ENCODE data around the gene ATP5PD. TPM values are rescaled to one million over a fixed set of nuclear protein-coding genes. Genes with fewer than 3 reads are reported as not detected.

ATP5PD gene
- 100 to 1,000 TPM; 181 to 366 (median 314) TPM for polyA plus RNA-seq (ENCODE audit: insufficient read length in 4 of 4)

DNA sequence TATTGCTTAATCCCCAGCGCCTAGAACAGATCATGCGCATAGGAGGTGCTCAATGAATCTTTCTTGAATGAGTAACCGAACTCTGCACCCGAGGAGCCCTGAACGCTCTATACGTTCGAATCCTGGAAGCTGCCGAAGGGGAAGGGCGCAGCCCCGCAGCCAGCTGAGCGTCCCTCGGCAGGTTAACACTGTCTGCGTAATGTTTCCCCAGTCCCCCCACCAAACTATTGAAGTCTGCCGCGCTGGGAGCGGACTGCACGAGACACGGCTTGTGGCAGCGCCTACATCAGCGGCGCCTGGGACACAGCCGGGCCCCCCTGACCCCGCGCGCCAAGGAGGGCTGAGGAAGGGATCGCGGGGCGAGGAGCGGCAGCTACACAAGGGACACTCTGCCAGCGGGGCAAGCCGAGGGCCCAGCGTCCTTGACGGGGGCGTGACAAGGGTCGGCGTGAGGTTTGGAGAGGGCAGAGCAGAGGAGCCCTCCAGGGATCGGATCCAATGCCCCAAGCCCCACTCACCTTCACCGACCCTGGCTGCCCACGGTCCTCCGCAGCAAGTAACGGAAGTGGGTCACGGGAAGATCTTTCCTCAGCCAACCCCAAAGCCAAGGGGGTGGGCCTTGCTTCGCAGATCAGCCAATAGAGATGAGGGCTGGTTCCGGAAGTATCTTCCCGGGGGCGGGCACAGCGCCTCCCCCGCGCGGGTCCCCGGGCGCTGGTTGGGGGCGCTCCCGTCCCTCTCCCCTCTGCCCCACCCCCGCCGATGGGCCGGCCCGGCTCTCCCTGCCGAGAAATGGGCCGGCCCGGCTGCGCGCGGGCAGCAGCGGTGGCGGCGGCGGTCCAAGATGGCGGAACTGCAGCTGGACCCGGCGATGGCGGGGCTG is at the start of gene ATP5PD, which contains the start of gene KCTD2:
TSS of gene ATP5PD (minus strand) at position 563 of the 883 bp plus-strand sequence. CDS start 4,319 bp downstream, outside the sequence.
TSS of gene KCTD2 (plus strand) at position 819 of the 883 bp plus-strand sequence. CDS start at position 845, 26 bp downstream.
- DNase-seq (ENCODE audit: low read depth in 4 of 4, low spot score in 3 of 4), result peak; percentile 89 to 93 (median 90)

DNA sequence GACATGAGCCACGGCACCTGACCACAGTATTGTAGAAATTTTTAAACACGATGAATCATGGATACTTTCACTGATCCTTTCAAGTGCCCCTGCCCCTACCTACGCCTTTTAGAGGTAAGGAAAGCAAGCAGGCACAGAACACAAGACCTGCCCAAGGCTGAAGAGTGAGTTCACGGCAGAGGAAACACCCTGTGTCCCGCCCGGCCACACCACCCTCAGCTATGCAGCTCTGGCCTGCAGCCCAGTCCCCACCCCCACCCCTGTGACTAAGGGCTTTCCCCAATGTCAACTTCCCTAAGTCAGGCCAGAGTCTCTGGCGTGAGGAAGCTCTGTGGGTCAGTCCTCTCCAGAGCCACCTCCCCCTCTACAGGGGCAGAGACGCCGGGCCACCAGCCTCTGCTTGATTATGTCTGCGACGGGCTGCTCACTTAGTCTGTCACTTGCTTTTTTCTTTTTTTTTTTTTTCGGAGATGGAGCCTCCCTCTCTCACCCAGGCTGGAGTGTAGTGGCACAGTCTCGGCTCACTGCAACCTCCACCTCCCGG is 49.4 kb upstream of the ATP5PD start:
- no peak for DNase-seq (ENCODE audit: low read depth in 4 of 4, low spot score in 3 of 4)

DNA sequence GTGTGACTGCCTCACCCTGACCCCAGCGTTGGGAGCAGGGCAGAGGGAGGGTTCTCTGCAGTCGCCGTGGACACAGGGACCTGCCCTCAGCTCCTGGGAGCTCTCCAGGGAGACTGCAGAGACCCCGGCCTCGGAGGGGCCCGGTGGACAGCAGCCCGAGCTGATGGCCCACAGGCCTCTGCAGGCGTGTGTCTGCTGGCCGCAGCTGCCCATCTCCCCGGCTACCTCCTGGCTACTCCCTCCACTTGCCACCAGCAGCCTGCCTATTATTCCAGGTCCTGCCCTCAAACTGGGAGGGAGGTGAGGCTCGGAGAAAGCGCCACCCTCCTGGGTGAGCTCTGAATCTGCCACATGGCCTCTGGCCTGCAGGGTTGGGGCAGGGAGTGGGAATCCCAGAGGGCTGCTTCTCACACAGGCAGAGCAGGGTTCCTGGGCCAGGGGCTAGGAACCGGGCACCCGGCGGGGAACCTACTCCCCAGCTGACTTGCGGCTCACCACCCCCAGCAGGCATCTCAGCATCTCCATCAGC is 48.2 kb upstream of the ATP5PD start:
- DNase-seq (ENCODE audit: low read depth in 4 of 4, low spot score in 3 of 4), result no peak

DNA sequence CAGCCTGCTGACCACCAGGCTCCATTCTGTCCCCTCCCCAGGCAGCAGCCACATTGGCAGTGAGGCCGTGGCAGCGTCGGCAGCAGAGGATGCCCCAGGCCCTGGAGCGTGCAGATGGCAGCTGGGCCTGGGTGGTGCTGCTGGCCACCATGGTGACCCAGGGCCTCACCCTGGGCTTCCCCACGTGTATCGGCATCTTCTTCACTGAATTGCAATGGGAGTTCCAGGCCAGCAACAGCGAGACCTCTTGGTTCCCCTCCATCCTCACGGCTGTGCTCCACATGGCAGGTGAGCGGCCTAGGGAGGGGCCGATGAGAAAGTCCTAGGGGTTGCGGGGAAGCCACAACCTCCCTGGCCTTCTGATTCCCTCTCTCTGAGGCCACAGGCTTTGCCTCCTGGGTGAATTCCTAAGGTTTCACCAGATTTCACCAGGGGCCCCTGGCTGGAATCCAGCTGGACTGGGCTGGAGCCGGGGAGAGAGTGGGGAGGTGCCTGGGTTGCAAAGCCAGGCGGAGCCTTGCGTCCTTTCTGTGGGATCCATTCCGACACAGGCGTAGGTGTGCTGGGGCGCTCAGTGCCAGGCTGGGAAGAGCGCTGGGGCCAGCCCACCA is 46.9 kb upstream of the ATP5PD start:
- DNase-seq (ENCODE audit: low read depth in 4 of 4, low spot score in 3 of 4), result no peak

DNA sequence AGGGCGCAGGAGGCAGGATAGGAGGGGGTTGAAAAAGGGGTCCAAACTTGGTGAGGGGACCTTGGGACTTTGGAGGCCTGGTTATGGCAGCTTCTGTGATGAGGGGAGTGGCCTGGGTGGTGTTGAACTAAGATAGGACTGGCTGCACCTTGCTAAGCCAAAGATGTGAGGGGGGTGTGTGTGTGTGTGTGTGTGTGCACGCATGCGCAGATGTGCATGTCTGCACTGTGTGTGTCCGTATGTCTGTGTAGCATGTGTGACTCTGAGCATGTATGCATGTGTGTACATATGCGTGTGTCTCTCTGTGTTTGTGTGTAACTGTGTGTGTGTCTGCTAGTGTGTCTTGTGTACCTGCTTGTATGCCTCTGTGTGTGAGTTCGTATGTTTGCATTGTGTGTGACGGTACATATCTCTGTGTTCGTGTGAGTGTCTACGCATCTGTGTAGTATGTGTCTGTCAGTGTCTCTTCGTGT is 45.1 kb upstream of the ATP5PD start:
- no peak for DNase-seq (ENCODE audit: low read depth in 4 of 4, low spot score in 3 of 4)

DNA sequence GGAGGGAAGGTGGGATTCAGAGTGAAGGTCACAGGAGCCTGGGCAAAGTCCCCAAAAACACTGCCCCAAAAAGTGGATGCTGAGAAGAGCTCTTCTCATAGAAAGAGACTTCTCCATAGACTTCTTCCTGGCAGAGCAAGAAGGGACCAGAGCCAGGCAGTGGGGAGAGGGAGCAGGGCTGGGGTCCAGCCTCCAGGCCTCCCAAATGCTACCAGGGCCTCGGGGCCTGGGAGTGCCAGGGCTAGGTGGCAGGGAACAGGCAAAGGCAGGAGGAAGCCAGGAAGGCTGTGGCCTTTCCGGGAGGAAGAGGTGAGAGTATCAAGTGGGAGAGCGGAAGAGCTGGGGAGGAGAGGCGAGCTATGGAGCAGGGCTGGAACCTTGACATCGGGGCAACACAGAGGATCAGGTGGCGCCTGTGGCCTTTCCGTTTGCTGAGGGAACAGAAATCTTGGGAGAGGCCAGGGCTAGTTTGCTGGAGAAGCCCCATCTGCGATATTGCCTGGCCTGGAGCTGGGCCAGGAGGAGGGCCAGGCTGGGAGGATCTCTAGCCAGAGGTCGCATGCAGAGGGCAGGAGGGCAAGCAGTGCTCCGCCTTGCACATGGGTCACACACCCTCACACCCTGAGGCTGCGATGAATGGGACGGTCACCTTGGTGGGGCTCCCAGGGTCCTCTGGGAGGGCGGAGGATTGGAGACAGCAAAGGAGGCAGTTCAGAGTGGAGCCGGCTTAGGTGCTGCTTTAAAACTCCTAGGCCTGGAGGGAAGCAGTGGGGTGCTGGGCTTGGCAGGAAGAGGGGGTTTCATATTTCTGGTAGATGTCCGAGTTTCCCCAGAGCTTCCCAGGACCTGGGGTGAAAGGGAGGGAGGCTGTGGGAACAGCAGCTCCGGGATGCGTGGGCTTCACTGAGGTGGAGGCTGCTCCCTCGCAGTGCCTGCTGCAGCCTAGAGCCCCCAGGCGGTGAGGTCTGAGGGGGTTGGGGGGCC is 44.4 kb upstream of the ATP5PD start:
- no peak for DNase-seq (ENCODE audit: low read depth in 4 of 4, low spot score in 3 of 4)

DNA sequence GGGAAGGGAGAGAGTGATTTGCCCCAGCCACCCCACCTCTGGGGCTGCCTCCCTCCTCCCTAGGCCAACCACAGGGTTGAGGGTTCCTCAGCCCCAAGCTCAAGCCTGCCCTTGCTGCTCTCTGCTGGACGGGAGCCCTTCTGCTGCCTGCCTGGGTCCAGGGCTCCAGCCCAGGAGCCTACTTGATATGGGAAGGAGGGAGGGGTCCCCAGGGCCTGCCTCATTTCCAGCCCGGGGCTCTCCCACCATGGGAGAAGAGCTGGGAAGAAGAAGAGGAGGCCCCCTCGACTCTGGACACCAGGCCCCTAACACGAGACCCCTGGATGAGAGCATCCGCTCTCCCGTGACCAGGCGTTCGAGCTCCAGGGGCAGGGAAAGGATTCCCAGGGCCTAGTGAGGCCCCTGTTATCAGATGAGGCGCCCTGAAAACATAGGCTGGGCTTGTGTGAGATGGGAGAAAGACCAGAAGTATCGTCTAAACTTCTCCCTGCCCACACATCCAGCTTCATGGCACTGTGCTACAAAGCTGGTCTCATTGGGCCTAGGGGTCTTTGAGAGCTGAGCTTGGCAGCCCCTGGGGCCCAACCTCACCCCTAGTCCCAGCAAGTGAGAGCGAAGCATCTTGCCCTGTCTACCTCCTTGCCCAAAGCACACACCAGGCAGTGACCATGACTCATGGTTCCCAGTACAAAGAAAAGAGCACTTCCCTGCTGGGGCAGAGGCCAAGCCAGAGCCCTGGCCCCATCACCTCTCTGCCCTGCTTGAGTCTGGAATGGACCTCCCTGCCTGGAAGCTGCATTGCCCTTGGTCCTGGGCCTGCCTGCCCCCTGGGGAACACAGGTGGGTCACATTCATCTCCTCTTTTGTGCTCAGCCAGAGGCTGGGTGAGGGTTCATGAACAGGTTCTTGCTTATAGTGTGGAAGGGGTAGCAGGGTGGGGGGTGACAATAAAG is 42.0 kb upstream of the ATP5PD start:
- DNase-seq (ENCODE audit: low read depth in 4 of 4, low spot score in 3 of 4), result no peak

DNA sequence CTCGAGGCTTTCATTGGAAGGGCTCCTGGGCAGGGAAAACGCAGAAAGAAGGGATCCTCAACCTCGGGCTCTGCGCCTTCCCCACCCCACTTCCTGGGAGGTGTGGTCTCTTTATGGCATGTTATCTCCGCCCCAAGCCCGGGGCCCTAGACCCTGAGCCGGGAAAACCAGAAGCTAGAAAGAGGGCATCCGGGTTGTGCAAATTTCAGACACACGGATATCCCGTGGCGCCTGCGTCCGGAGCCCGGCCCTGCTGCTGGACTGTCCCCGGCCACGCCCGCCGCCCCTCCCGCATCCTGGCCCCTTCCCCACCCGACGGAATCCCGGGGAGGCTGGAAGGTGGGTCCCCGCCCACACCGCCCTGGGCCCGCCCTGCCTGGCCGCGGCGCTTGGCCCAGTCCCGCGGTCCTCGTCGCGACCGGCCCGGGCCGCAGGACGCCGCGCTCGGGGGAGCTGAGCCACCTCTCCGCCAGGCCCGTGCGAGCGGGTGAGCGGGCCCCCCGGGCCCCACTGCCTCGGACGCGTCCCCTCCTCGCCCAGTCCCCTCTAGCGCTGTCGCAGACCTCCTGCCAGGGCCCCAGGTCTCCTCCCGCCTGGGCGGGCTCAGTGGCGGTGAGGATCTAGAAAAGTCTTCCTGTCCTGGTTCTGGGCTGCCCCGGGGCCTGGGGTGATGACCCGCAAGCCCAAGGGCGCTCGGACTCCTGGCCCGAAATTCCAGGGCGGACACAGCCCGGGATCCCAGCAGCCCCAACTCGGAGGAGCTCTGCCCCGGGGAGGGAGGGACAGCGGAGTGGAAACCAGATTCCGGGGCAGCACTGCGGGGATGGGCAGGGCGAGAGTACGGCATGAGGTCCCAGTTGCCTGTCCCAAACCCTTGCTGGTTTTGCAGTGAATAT is 41.0 kb upstream of the ATP5PD start, which contains the start of gene SLC16A5:
TSS of gene SLC16A5 (plus strand) at position 397 of the 896 bp plus-strand sequence. CDS start 5,683 bp downstream, outside the sequence.
- DNase-seq (ENCODE audit: low read depth in 4 of 4, low spot score in 3 of 4), result peak in 3 of 4 donors; percentile 66 to 76 (median 66)

DNA sequence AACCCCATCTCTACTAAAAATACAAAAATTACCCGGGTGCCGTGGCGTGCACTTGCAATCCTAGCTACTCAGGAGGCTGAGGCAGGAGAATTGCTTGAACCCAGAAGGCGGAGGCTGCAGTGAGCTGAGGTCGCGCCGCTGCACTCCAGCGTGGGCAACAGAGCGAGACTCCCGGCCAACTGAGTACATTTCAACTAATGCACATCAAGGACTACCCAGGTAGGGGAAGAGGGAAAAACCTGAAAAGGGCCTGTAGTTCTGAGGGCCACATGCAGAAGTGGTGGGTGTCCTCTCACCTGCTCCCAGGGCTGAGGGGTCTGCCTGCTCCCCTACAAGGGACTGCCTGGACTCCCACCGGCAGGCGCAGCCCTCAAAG is 40.4 kb upstream of the ATP5PD start:
- DNase-seq (ENCODE audit: low read depth in 4 of 4, low spot score in 3 of 4), result no peak

DNA sequence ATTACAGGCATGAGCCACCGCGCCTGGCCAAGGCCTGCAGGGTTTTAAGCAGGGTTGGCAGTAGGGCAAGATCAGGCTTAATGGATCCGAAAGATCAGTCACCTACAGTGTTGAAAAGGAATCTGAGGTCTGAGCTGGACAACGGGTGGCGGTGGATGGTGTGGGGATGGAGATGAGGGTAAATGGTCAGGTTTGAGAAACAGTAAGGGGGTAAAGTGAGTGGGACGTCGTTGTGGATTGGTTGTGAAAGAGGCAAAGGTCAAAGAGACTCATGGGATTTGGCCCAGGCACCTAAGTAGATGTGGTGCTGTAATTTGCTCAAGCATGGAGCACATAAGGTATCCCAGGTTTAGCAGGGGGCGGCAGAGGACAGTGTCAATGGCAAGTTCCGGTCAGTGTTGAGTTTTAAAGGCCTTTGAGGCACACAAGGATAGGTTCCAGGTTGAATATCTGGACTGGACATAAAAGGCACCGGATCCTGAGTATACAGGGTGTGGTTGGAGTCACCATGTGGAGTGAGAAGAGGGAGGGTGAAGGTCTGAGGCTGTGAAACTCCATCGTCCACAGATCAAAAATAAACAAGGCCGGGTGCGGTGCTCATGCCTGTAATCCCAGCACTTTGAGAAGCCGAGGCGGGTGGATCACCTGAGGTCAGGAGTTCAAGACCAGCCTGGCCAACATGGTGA is 39.9 kb upstream of the ATP5PD start:
- no peak for DNase-seq (ENCODE audit: low read depth in 4 of 4, low spot score in 3 of 4)

DNA sequence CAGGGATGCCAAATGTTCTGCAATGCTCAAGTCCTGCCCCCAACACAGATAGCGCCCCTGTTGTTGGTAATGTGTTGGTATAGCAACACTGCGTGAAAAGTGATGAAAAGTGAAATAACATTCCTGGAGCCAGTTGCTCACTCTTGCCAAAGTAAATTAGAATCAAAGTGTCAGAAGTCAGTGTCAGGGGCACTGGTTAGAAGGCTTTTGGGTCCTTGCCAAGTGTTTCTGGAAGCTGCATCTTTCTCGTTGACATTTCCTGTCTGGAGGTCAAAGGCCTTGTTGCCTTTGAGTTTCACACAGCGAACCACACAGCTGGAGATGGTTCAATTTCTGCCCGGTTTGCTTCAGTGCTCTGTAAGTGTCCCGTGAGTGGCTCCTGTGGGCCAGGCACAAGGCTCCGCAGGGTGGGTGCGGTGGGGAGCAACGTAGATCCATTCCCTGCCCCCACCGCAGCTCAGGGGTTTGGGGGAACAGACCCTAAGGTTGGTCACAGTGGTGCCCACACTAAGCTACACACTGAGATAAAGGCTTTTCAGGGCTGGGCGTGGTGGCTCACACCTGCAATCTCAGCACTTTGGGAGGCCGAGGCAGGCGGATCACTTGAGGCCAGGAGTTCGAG is 37.4 kb upstream of the ATP5PD start:
- DNase-seq (ENCODE audit: low read depth in 4 of 4, low spot score in 3 of 4), result no peak

DNA sequence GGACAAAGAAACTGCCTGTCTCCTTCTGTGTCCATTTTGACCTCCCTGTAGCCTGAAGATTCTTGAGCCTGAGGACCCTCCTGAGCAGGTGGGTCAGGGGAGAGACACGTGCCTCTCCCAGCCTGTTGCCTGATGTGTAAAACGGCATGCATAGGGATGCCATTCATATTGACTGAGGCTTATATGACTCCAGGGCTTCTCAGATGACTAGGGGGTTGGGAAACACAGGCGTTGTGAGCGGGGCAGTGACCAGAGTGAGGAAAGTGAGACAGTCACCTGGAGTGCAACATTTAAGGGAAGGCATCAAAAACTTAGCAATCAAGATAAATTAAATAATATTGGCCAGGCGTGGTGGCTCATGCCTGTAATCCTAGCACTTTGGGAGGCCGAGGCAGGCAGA is 35.9 kb upstream of the ATP5PD start:
- no peak for DNase-seq (ENCODE audit: low read depth in 4 of 4, low spot score in 3 of 4)

DNA sequence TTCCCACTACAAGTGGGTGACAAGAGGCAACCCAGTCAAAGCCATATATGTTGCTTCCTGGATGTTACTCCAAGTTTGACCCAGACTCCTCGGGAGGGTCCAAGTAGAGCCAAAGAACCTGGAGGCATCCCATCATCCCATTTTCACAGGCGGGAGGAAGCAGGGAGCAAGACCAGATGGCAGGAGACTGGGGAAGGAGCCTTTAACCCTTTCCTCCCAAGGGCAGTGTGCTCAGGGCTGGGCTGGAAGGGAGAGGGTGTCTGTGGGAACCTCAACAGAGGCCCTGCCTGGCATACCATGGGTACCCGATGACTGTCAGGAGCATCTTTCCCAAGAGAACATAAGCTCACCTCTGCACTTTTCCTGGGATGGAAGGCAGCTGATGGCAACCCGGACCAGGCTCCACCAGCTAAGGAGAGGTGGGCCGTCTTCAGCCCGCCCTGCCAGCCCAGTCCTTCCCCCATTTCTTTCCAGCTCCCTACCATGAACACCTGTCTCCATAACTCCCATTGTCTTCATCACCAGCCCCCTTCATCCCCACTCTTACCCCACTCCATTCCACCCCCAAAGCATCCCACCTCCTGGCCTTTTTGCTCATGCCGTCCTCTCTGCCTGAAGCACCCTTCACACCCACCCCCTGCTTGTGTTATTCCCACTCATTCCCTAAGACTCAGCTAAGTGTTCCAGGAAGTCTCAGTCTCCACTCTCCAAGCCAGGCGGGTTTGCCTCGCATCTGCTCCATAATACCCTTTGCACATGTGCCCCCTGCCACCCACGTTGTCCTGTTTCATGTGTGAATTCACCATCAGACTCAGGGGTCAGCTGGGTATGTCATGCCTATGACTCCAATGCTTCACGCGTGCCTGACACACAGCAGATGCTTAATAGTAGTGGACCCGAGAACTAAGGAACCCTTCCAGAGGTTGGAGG is 35.1 kb upstream of the ATP5PD start:
- no peak for DNase-seq (ENCODE audit: low read depth in 4 of 4, low spot score in 3 of 4)

DNA sequence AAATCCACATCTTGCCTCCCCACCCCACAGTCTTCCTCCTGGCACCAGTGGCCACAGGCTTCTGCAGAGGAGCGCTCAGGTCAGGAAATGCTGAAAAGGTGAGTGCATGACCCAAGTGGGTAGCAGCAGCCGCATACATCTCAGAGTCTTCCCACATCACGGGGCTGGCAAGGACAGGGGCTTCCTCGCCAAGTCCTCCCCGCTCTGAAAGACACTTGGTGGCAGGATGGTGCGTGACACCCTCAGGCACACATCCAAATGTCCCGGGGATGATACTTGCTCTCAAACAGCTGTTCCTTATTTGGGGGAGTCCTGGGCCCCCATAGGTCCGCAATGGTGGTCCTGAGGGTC is 32.2 kb upstream of the ATP5PD start:
- DNase-seq (ENCODE audit: low read depth in 4 of 4, low spot score in 3 of 4), result no peak

DNA sequence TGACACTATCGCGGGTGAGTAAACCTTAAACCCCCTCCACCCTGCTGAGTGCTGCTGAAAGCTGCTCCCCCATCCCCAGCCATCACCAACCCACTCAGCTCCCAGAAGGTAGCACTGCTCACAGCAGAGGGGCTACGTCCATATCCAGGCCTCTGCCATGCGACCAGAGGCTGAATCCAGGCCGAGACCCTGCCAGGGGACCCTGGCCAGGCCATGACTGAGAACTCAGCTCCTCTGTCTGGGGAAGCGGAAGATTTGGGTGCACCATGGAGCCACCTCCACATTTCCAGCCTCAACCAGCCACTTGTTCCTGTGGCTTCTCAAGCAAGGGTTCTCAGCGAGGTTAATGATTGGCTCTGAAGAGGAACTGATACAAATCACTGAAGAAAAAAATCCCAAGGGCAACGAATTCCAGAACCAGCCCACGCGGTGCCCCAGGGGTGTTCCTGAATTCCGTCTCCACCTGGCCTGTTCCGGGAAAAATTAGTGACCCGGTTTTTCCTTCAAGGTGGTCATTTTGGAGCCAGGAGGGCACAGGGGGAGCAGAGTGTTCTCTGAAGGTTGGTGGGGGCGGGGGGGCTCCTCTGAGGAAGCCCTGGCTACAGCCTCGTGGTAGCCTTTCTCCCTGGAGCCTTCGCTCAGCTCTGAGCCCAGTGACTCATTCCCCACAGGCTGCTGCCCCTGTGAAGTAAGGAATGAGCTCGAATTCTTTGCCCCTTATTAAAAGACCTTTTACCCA is 31.7 kb upstream of the ATP5PD start:
- no peak for DNase-seq (ENCODE audit: low read depth in 4 of 4, low spot score in 3 of 4)

Measured in left renal pelvis (tissue), 4 donors.